RWPE2 (cell line): ENCODE results near the gene KLHDC10.

Source experiments
- ATAC-seq: fragments of 200-7000 bp; cut with Tn5 transposase; 3 replicates; pipeline ENCODE4 v1.9.1; 2021; ENCODE audit warnings: low read depth
- DNase-seq: peaks from one replicate; pipeline ENCODE4 v3.0.0-alpha.2; 2020; ENCODE audit warnings: low spot score
- H3K27ac ChIP-seq: fragments of 450-650 bp; 2 replicates; pipeline ENCODE4 v1.5.1; 2017; ENCODE audit warnings: mild to moderate bottlenecking; ENCODE audit not compliant: poor library complexity, severe bottlenecking
- H3K27me3 ChIP-seq: fragments of 250-450 bp; sonication (Bioruptor Pico); 2 replicates; pipeline ENCODE4 v1.5.1; 2021; ENCODE audit warnings: mild to moderate bottlenecking, moderate library complexity; ENCODE audit not compliant: insufficient read depth, poor library complexity, severe bottlenecking
- H3K36me3 ChIP-seq: fragments of 250-450 bp; sonication (Bioruptor Pico); 2 replicates; pipeline ENCODE4 v1.5.1; 2020; ENCODE audit warnings: low read depth, mild to moderate bottlenecking, moderate library complexity
- H3K4me1 ChIP-seq: fragments of 250-450 bp; sonication (Bioruptor Pico); 2 replicates; pipeline ENCODE4 v1.5.1; 2021; ENCODE audit warnings: mild to moderate bottlenecking, moderate library complexity; ENCODE audit not compliant: insufficient read depth, poor library complexity, severe bottlenecking
- H3K4me3 ChIP-seq: fragments of 250-450 bp; sonication (Bioruptor Pico); 2 replicates; pipeline ENCODE4 v1.5.1; 2021; ENCODE audit warnings: mild to moderate bottlenecking, moderate library complexity; ENCODE audit not compliant: severe bottlenecking
- H3K9me3 ChIP-seq: fragments of 250-450 bp; sonication (Bioruptor Pico); 2 replicates; pipeline ENCODE4 v1.5.1; 2021; ENCODE audit warnings: mild to moderate bottlenecking, moderate library complexity; ENCODE audit not compliant: severe bottlenecking
- CTCF ChIP-seq: fragments of 450-650 bp; IDR thresholded peaks from one replicate; pipeline ENCODE4 v1.5.1; 2017; ENCODE audit warnings: mild to moderate bottlenecking, moderate library complexity; ENCODE audit not compliant: poor library complexity, severe bottlenecking

The KLHDC10 gene

GRCh38 chr7:130162196-130162595 is 91.9 kb downstream of the KLHDC10 start:
- no peak overlapping the region for H3K27ac ChIP-seq
- peaks cover 63% of the 10 kb centered on the region for H3K36me3 ChIP-seq
- DNase-seq: no peak
- H3K9me3 ChIP-seq: no peaks in the 10 kb centered on the region
- H3K4me1 ChIP-seq: no peaks in the 10 kb centered on the region
- H3K27me3 ChIP-seq: no peaks in the 10 kb centered on the region
- no peak for TF ChIP-seq CTCF
- no peak overlapping the region for H3K4me3 ChIP-seq
- no peak for ATAC-seq

GRCh38 chr7:130174237-130174959 is 104.1 kb downstream of the KLHDC10 start:
- no peak for ATAC-seq
- Histone ChIP-seq H3K36me3 (peaks cover 88% of the 10 kb centered on the region), H3K27ac (no peak overlapping the region), H3K9me3 (no peaks in the 10 kb centered on the region), H3K4me1 (no peaks in the 10 kb centered on the region), H3K27me3 (no peaks in the 10 kb centered on the region), H3K4me3 (no peak overlapping the region)
- TF ChIP-seq CTCF: no peak
- DNase-seq: no peak

GRCh38 chr7:130178251-130178650 is 107.9 kb downstream of the KLHDC10 start:
- Histone ChIP-seq H3K4me1 (no peaks in the 10 kb centered on the region), H3K27ac (no peak overlapping the region), H3K9me3 (no peaks in the 10 kb centered on the region), H3K36me3 (peaks cover 90% of the 10 kb centered on the region), H3K4me3 (no peak overlapping the region), H3K27me3 (no peaks in the 10 kb centered on the region)
- DNase-seq (no peak), ATAC-seq (no peak)
- no peak for TF ChIP-seq CTCF

- Histone ChIP-seq H3K4me1 (no peaks in the 10 kb centered on the region), H3K9me3 (no peaks in the 10 kb centered on the region), H3K27ac (no peak overlapping the region), H3K36me3 (peaks cover 90% of the 10 kb centered on the region), H3K27me3 (no peaks in the 10 kb centered on the region), H3K4me3 (no peak overlapping the region)
- no peak for ATAC-seq
- no peak for TF ChIP-seq CTCF
- DNase-seq: no peak
Measured at GRCh38 chr7:130179631-130180030, 109.3 kb downstream of the KLHDC10 start.

GRCh38 chr7:130180571-130181262 is 110.4 kb downstream of the KLHDC10 start:
- peaks cover 90% of the 10 kb centered on the region for H3K36me3 ChIP-seq

More at GRCh38 chr7:130180571-130181262, 110.4 kb downstream of the KLHDC10 start:
- ATAC-seq: peak; percentile 50
- H3K27me3 ChIP-seq: no peaks in the 10 kb centered on the region
- H3K27ac ChIP-seq: no peak overlapping the region
- no peak overlapping the region for H3K4me3 ChIP-seq
- H3K9me3 ChIP-seq: no peaks in the 10 kb centered on the region
- DNase-seq: no peak
- no peaks in the 10 kb centered on the region for H3K4me1 ChIP-seq
- no peak for TF ChIP-seq CTCF
